Measurements from ENCODE around the gene ALDH3A1.
A peak's percentile ranks its signal among the peaks of the same experiment; 100 is the strongest.

The ALDH3A1 gene

GRCh38 chr17:19738073-19738449, 10.0 kb downstream of the ALDH3A1 start:
- H3K27ac ChIP-seq: peak overlapping the region; percentile 100
- DNase-seq (ENCODE audit: low spot score): no peak
- ChIA-PET CTCF (interaction anchor here (0.7 kb wide), 1 partner anchor 16 kb away, joined by 3 read pairs; no protein-coding TSS in a partner anchor), POLR2A (ENCODE audit: low non-redundant PET) (no interaction called here)
- TF ChIP-seq CTCF (conservative IDR thresholded peaks at IDR 0.05; ENCODE audit: low read depth): no peak

GRCh38 chr17:19737305-19738072, 10.6 kb downstream of the ALDH3A1 start:
- CTCF ChIA-PET: interaction anchor here (0.7 kb wide), 1 partner anchor 17 kb away, joined by 3 read pairs; no protein-coding TSS in a partner anchor
- TF ChIP-seq CTCF (conservative IDR thresholded peaks at IDR 0.05; ENCODE audit: low read depth): no peak
- DNase-seq (ENCODE audit: low spot score): no peak
- POLR2A ChIA-PET (ENCODE audit: low non-redundant PET): no interaction called here
- H3K27ac ChIP-seq: peak overlapping the region; percentile 100

GRCh38 chr17:19736071-19736470, 12.0 kb downstream of the ALDH3A1 start:
- DNase-seq (ENCODE audit: low spot score): no peak
- ChIA-PET CTCF (no interaction called here), POLR2A (ENCODE audit: low non-redundant PET) (no interaction called here)
- no peak for TF ChIP-seq CTCF (conservative IDR thresholded peaks at IDR 0.05; ENCODE audit: low read depth)
- peak overlapping the region; percentile 100 for H3K27ac ChIP-seq

GRCh38 chr17:19733953-19734526, 14.1 kb downstream of the ALDH3A1 start:
- H3K27ac ChIP-seq: peak overlapping the region; percentile 35
- TF ChIP-seq CTCF (conservative IDR thresholded peaks at IDR 0.05; ENCODE audit: low read depth): no peak
- CTCF ChIA-PET: no interaction called here
- POLR2A ChIA-PET (ENCODE audit: low non-redundant PET): no interaction called here
- DNase-seq (ENCODE audit: low spot score): no peak

DNA sequence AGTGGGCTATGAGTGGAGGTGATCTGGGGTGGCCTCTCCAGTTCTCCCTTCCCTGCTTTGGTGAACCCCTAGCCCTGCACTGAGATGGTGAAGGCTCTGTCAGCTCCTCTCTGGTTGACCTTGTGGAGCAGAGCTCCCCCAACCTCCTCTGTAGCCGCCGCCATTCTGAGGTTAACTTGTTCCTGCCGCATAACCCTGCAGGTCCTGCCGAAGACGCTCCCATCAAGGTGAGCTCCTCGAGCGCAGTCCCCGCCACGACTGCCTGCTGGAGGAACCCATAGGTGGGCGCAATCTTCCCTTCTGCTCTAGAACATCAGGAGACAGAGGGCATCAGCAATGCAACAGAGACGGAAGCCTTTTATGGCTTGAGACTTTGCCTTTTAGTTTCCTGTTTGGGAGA, 16.5 kb downstream of the ALDH3A1 start:
- peak overlapping the region; percentile 100 for H3K27ac ChIP-seq
- CTCF ChIA-PET: interaction anchor here (0.6 to 1.5 kb wide), 3 partner anchors 12 to 151 kb away, joined by 3 to 4 read pairs (median 4); no protein-coding TSS in a partner anchor
- POLR2A ChIA-PET (ENCODE audit: low non-redundant PET): no interaction called here
- no peak for DNase-seq (ENCODE audit: low spot score)
- TF ChIP-seq CTCF (conservative IDR thresholded peaks at IDR 0.05; ENCODE audit: low read depth): no peak

DNA sequence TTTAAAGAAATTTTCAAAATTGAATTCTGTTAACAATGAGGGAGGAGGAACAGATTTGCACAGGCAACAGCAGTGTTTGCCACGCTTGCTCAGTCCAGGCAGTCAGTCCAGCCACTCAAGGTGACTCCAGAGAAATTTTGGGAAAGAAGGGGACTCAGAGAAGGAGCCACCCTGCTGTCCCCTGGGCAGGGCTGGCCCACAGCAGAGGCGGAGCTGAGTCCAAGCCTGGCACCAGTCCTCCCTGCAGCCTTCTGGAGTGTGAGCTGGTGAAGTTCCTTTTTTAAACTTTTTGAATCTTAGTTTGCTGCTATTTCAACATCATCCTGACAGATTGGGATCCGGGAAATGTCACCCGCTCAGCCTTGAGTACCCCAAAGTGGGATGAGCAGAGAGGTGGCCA, 17.3 kb downstream of the ALDH3A1 start:
- DNase-seq (ENCODE audit: low spot score): no peak
- H3K27ac ChIP-seq: peak overlapping the region; percentile 100
- no peak for TF ChIP-seq CTCF (conservative IDR thresholded peaks at IDR 0.05; ENCODE audit: low read depth)
- CTCF ChIA-PET: interaction anchor here (0.6 to 1.5 kb wide), 2 partner anchors 12 to 84 kb away, joined by 3 to 4 read pairs; no protein-coding TSS in a partner anchor
- POLR2A ChIA-PET (ENCODE audit: low non-redundant PET): no interaction called here

Measured in RWPE1 (cell line).